MG63 (cell line): ENCODE data around the gene NELL2. TPM values are rescaled to one million over a fixed set of nuclear protein-coding genes. Genes with fewer than 3 reads are reported as not detected.
"Not testable (repeated sequence)": the region's sequence is repeated elsewhere in the genome, so short reads cannot be mapped to it uniquely, and the experiment has no call there.

Experiments used
- DNase-seq: peaks from one replicate; pipeline ENCODE4 v3.0.0-alpha.2; 2020
- H3K27me3 ChIP-seq: fragments of 250-450 bp; sonication (Bioruptor Pico); 2 replicates; pipeline ENCODE4 v1.5.1; 2020; ENCODE audit warnings: mild to moderate bottlenecking, moderate library complexity
- H3K36me3 ChIP-seq: fragments of 250-450 bp; sonication (Bioruptor Pico); 2 replicates; pipeline ENCODE4 v1.5.1; 2020; ENCODE audit warnings: mild to moderate bottlenecking, moderate library complexity
- H3K4me3 ChIP-seq: fragments of 250-450 bp; sonication (Bioruptor Pico); 2 replicates; pipeline ENCODE4 v1.5.1; 2020; ENCODE audit warnings: mild to moderate bottlenecking, moderate library complexity
- H3K9me3 ChIP-seq: fragments of 250-450 bp; sonication (Bioruptor Pico); 2 replicates; pipeline ENCODE4 v1.5.1; 2020; ENCODE audit warnings: mild to moderate bottlenecking, moderate library complexity
- total RNA-seq: library from RNA; depleted of rRNA; stranded (reverse); fragments of >200 nt; shearing (Covaris generic); gene quantifications from 2 replicates; pipeline ENCODE4 v1.2.3, GENCODE V29; 2014; ENCODE audit warnings: low replicate concordance

The NELL2 gene
- total RNA-seq, 1 experiment from 2014 or later: 3.8 TPM

GRCh38 chr12:44858226-44858855, 17.8 kb downstream of the NELL2 start:
- H3K36me3 ChIP-seq: no peaks in the 10 kb centered on the region
- no peak for DNase-seq
- H3K27me3 ChIP-seq: no peaks in the 10 kb centered on the region
- H3K9me3 ChIP-seq: no peaks in the 10 kb centered on the region
- H3K4me3 ChIP-seq: no peak overlapping the region

- H3K9me3 ChIP-seq: no peaks in the 10 kb centered on the region
- no peak for DNase-seq
- no peaks in the 10 kb centered on the region for H3K27me3 ChIP-seq
- H3K36me3 ChIP-seq: no peaks in the 10 kb centered on the region
- H3K4me3 ChIP-seq: no peak overlapping the region
Measured at GRCh38 chr12:44852483-44852882, 23.6 kb downstream of the NELL2 start.

- Histone ChIP-seq H3K4me3 (no peak overlapping the region), H3K36me3 (no peaks in the 10 kb centered on the region), H3K27me3 (no peaks in the 10 kb centered on the region), H3K9me3 (no peaks in the 10 kb centered on the region)
- DNase-seq: no peak
Measured at GRCh38 chr12:44851586-44851985, 24.5 kb downstream of the NELL2 start.

- DNase-seq: no peak
- H3K36me3 ChIP-seq: no peaks in the 10 kb centered on the region
- H3K27me3 ChIP-seq: no peaks in the 10 kb centered on the region
- H3K4me3 ChIP-seq: no peak overlapping the region
- no peaks in the 10 kb centered on the region for H3K9me3 ChIP-seq
Measured at GRCh38 chr12:44848703-44849085, 27.4 kb downstream of the NELL2 start.

GRCh38 chr12:44847888-44848702, 28.0 kb downstream of the NELL2 start:
- Histone ChIP-seq H3K27me3 (no peaks in the 10 kb centered on the region), H3K4me3 (no peak overlapping the region), H3K9me3 (no peaks in the 10 kb centered on the region), H3K36me3 (no peaks in the 10 kb centered on the region)
- DNase-seq: no peak

GRCh38 chr12:44847403-44847802, 28.7 kb downstream of the NELL2 start:
- H3K27me3 ChIP-seq: no peaks in the 10 kb centered on the region

GRCh38 chr12:44846826-44847225, 29.3 kb downstream of the NELL2 start:
- Histone ChIP-seq H3K27me3 (no peaks in the 10 kb centered on the region), H3K4me3 (no peak overlapping the region), H3K36me3 (no peaks in the 10 kb centered on the region), H3K9me3 (no peaks in the 10 kb centered on the region)
- DNase-seq: no peak

More at GRCh38 chr12:44847403-44847802, 28.7 kb downstream of the NELL2 start:
- Histone ChIP-seq H3K4me3 (no peak overlapping the region), H3K36me3 (no peaks in the 10 kb centered on the region), H3K9me3 (no peaks in the 10 kb centered on the region)
- no peak for DNase-seq

- no peaks in the 10 kb centered on the region for H3K27me3 ChIP-seq
- DNase-seq: no peak
- no peaks in the 10 kb centered on the region for H3K9me3 ChIP-seq
- H3K36me3 ChIP-seq: no peaks in the 10 kb centered on the region
- no peak overlapping the region for H3K4me3 ChIP-seq
Measured at GRCh38 chr12:44842669-44843068, 33.4 kb downstream of the NELL2 start.

- Histone ChIP-seq H3K36me3 (no peaks in the 10 kb centered on the region), H3K9me3 (no peaks in the 10 kb centered on the region), H3K27me3 (no peaks in the 10 kb centered on the region), H3K4me3 (no peak overlapping the region)
- DNase-seq: no peak
Measured at GRCh38 chr12:44839785-44840184, 36.3 kb downstream of the NELL2 start.

GRCh38 chr12:44837114-44837755, 38.9 kb downstream of the NELL2 start:
- DNase-seq: no peak
- Histone ChIP-seq H3K4me3 (no peak overlapping the region), H3K36me3 (no peaks in the 10 kb centered on the region)

GRCh38 chr12:44835641-44836379, 40.3 kb downstream of the NELL2 start:
- no peaks in the 10 kb centered on the region for H3K9me3 ChIP-seq
- H3K4me3 ChIP-seq: no peak overlapping the region
- H3K36me3 ChIP-seq: no peaks in the 10 kb centered on the region
- DNase-seq: no peak
- H3K27me3 ChIP-seq: no peaks in the 10 kb centered on the region

More at GRCh38 chr12:44837114-44837755, 38.9 kb downstream of the NELL2 start:
- no peaks in the 10 kb centered on the region for H3K27me3 ChIP-seq
- no peaks in the 10 kb centered on the region for H3K9me3 ChIP-seq

GRCh38 chr12:44834996-44835395, 41.1 kb downstream of the NELL2 start:
- H3K36me3 ChIP-seq, DNase-seq, H3K27me3 ChIP-seq, H3K4me3 ChIP-seq, H3K9me3 ChIP-seq: not testable (repeated sequence)

- H3K9me3 ChIP-seq: no peaks in the 10 kb centered on the region
- H3K4me3 ChIP-seq: no peak overlapping the region
- no peaks in the 10 kb centered on the region for H3K27me3 ChIP-seq
- H3K36me3 ChIP-seq: no peaks in the 10 kb centered on the region
- no peak for DNase-seq
Measured at GRCh38 chr12:44833561-44833960, 42.6 kb downstream of the NELL2 start.

- Histone ChIP-seq H3K36me3 (no peaks in the 10 kb centered on the region), H3K4me3 (no peak overlapping the region), H3K27me3 (no peaks in the 10 kb centered on the region), H3K9me3 (no peaks in the 10 kb centered on the region)
- no peak for DNase-seq
Measured at GRCh38 chr12:44830566-44831055, 45.5 kb downstream of the NELL2 start.

- Histone ChIP-seq H3K9me3 (no peaks in the 10 kb centered on the region), H3K4me3 (no peak overlapping the region), H3K36me3 (no peaks in the 10 kb centered on the region), H3K27me3 (no peaks in the 10 kb centered on the region)
- DNase-seq: no peak
Measured at GRCh38 chr12:44829045-44829444, 47.1 kb downstream of the NELL2 start.

- H3K36me3 ChIP-seq: no peaks in the 10 kb centered on the region
- no peak for DNase-seq
- no peaks in the 10 kb centered on the region for H3K27me3 ChIP-seq
- H3K9me3 ChIP-seq: no peaks in the 10 kb centered on the region
- no peak overlapping the region for H3K4me3 ChIP-seq
Measured at GRCh38 chr12:44827832-44828438, 48.2 kb downstream of the NELL2 start.
